IPS-18a (cell line): ENCODE results near the gene HELZ.
A peak's percentile ranks its signal among the peaks of the same experiment; 100 is the strongest.
"Not testable (repeated sequence)": the region's sequence is repeated elsewhere in the genome, so short reads cannot be mapped to it uniquely, and the experiment has no call there.

ENCODE experiments used
- H3K27ac ChIP-seq: one replicate; pipeline ENCODE4 v1.5.1; 2013; ENCODE audit warnings: low read length
- H3K27me3 ChIP-seq: one replicate; pipeline ENCODE4 v1.6.1; 2013; ENCODE audit warnings: mild to moderate bottlenecking, low read length; ENCODE audit not compliant: control insufficient read depth, insufficient read depth
- H3K36me3 ChIP-seq: one replicate; pipeline ENCODE4 v1.6.1; 2013; ENCODE audit warnings: low read depth, low read length; ENCODE audit not compliant: control insufficient read depth
- H3K4me1 ChIP-seq: one replicate; pipeline ENCODE4 v1.6.1; 2013; ENCODE audit warnings: low read depth, low read length; ENCODE audit not compliant: control insufficient read depth
- H3K4me3 ChIP-seq: one replicate; pipeline ENCODE4 v1.5.1; 2013; ENCODE audit warnings: low read length
- H3K9ac ChIP-seq: one replicate; pipeline ENCODE4 v1.6.1; 2013; ENCODE audit warnings: mild to moderate bottlenecking, low read length, moderate library complexity
- H3K9me3 ChIP-seq: one replicate; pipeline ENCODE4 v1.6.1; 2013; ENCODE audit warnings: low read depth, low read length; ENCODE audit not compliant: control insufficient read depth

The HELZ gene

GRCh38 chr17:67260170-67260987 is 15.4 kb upstream of the HELZ start:
- H3K27ac ChIP-seq: no peak overlapping the region
- H3K4me3 ChIP-seq: no peak overlapping the region
- H3K4me1 ChIP-seq: peaks cover 7% of the 10 kb centered on the region
- no peaks in the 10 kb centered on the region for H3K27me3 ChIP-seq
- H3K9me3 ChIP-seq: no peaks in the 10 kb centered on the region
- H3K9ac ChIP-seq: no peak overlapping the region
- no peaks in the 10 kb centered on the region for H3K36me3 ChIP-seq

GRCh38 chr17:67258821-67259468 is 13.9 kb upstream of the HELZ start:
- H3K27ac ChIP-seq: no peak overlapping the region

GRCh38 chr17:67256075-67256732 is 11.2 kb upstream of the HELZ start:
- Histone ChIP-seq H3K27me3 (no peaks in the 10 kb centered on the region), H3K4me1 (peaks cover 7% of the 10 kb centered on the region), H3K36me3 (no peaks in the 10 kb centered on the region), H3K9me3 (no peaks in the 10 kb centered on the region), H3K9ac (no peak overlapping the region), H3K4me3 (no peak overlapping the region), H3K27ac (no peak overlapping the region)

More at GRCh38 chr17:67258821-67259468, 13.9 kb upstream of the HELZ start:
- H3K9ac ChIP-seq: no peak overlapping the region
- no peaks in the 10 kb centered on the region for H3K9me3 ChIP-seq
- H3K36me3 ChIP-seq: no peaks in the 10 kb centered on the region
- H3K4me1 ChIP-seq: peaks cover 7% of the 10 kb centered on the region
- H3K4me3 ChIP-seq: no peak overlapping the region
- H3K27me3 ChIP-seq: no peaks in the 10 kb centered on the region

GRCh38 chr17:67253384-67253783 is 8.4 kb upstream of the HELZ start:
- peaks cover 7% of the 10 kb centered on the region for H3K4me1 ChIP-seq
- H3K9ac ChIP-seq: no peak overlapping the region
- H3K27ac ChIP-seq: no peak overlapping the region
- no peaks in the 10 kb centered on the region for H3K9me3 ChIP-seq
- no peaks in the 10 kb centered on the region for H3K36me3 ChIP-seq
- no peak overlapping the region for H3K4me3 ChIP-seq
- no peaks in the 10 kb centered on the region for H3K27me3 ChIP-seq

- not testable (repeated sequence) for H3K4me1 ChIP-seq, H3K9ac ChIP-seq, H3K9me3 ChIP-seq, H3K27me3 ChIP-seq, H3K4me3 ChIP-seq, H3K36me3 ChIP-seq, H3K27ac ChIP-seq
These were observed 6.6 kb upstream of the HELZ start for GRCh38 chr17:67251586-67251985.

- no peak overlapping the region for H3K9ac ChIP-seq
- peaks cover 11% of the 10 kb centered on the region for H3K27me3 ChIP-seq
- no peaks in the 10 kb centered on the region for H3K36me3 ChIP-seq
- no peak overlapping the region for H3K4me3 ChIP-seq
- no peaks in the 10 kb centered on the region for H3K9me3 ChIP-seq
- no peak overlapping the region for H3K27ac ChIP-seq
- peaks cover 19% of the 10 kb centered on the region for H3K4me1 ChIP-seq
These were observed 3.3 kb upstream of the HELZ start for GRCh38 chr17:67248291-67248690.

GRCh38 chr17:67247416-67247900 is 2.5 kb upstream of the HELZ start:
- peaks cover 11% of the 10 kb centered on the region for H3K27me3 ChIP-seq
- no peaks in the 10 kb centered on the region for H3K9me3 ChIP-seq
- H3K4me1 ChIP-seq: peaks cover 19% of the 10 kb centered on the region
- no peak overlapping the region for H3K27ac ChIP-seq
- peak overlapping the region; percentile 81 for H3K4me3 ChIP-seq
- H3K36me3 ChIP-seq: no peaks in the 10 kb centered on the region
- no peak overlapping the region for H3K9ac ChIP-seq

- H3K9ac ChIP-seq: peak overlapping the region; percentile 90
- H3K27ac ChIP-seq: no peak overlapping the region
- H3K27me3 ChIP-seq: peaks cover 11% of the 10 kb centered on the region
- no peaks in the 10 kb centered on the region for H3K36me3 ChIP-seq
- H3K4me1 ChIP-seq: peaks cover 19% of the 10 kb centered on the region
- H3K9me3 ChIP-seq: no peaks in the 10 kb centered on the region
- peak overlapping the region; percentile 81 for H3K4me3 ChIP-seq
These were observed 1.8 kb upstream of the HELZ start for GRCh38 chr17:67246653-67247415.

GRCh38 chr17:67246403-67246652 is 1.3 kb upstream of the HELZ start:
- Histone ChIP-seq H3K4me3 (peak overlapping the region; percentile 81), H3K36me3 (no peaks in the 10 kb centered on the region), H3K27me3 (peaks cover 11% of the 10 kb centered on the region), H3K9ac (peak overlapping the region; percentile 90), H3K27ac (no peak overlapping the region), H3K4me1 (peaks cover 19% of the 10 kb centered on the region), H3K9me3 (no peaks in the 10 kb centered on the region)

GRCh38 chr17:67245694-67246402 is 852 bp upstream of the HELZ start:
- H3K27ac ChIP-seq: peak overlapping the region; percentile 52
- peaks cover 19% of the 10 kb centered on the region for H3K4me1 ChIP-seq
- H3K4me3 ChIP-seq: peak overlapping the region; percentile 81

More at GRCh38 chr17:67245694-67246402, 852 bp upstream of the HELZ start:
- no peaks in the 10 kb centered on the region for H3K36me3 ChIP-seq
- H3K27me3 ChIP-seq: peaks cover 11% of the 10 kb centered on the region
- H3K9me3 ChIP-seq: no peaks in the 10 kb centered on the region
- peak overlapping the region; percentile 90 for H3K9ac ChIP-seq
